Upper lobe of right lung (tissue), 1 donor: Measurements from ENCODE around the gene RTKN2. TPM values are rescaled to one million over a fixed set of nuclear protein-coding genes. Genes with fewer than 3 reads are reported as not detected.

ENCODE experiments used
- ATAC-seq: fragments of 200-7000 bp; cut with Tn5 transposase; one replicate; pipeline ENCODE4 v1.9.1; 2020; ENCODE audit warnings: mild to moderate bottlenecking, moderate library complexity
- DNase-seq: peaks from one replicate; pipeline ENCODE4 v3.0.0-alpha.2; 2020
- H3K27ac ChIP-seq: fragments of 200-600 bp; one replicate; pipeline ENCODE4 v1.8.0; 2022
- H3K27me3 ChIP-seq: fragments of 200-600 bp; one replicate; pipeline ENCODE4 v1.8.0; 2022; ENCODE audit warnings: mild to moderate bottlenecking
- H3K36me3 ChIP-seq: fragments of 200-600 bp; one replicate; pipeline ENCODE4 v1.8.0; 2022
- H3K4me1 ChIP-seq: fragments of 200-600 bp; one replicate; pipeline ENCODE4 v1.8.0; 2022
- H3K4me3 ChIP-seq: fragments of 200-600 bp; one replicate; pipeline ENCODE4 v1.8.0; 2022; ENCODE audit warnings: mild to moderate bottlenecking
- H3K9me3 ChIP-seq: fragments of 200-600 bp; one replicate; pipeline ENCODE4 v1.8.0; 2022
- intact Hi-C: fragments of 100-400 bp; cut with DNase I; formaldehyde crosslinking; loops from one replicate; pipeline ENCODE4 v1.11.0; 2022
- total RNA-seq: library from RNA; stranded (reverse); fragmentation: NEBNext Ultra II Directional; extraction: Animal tissue kit (Norgen Biotek cat#: 25700); gene quantifications from one replicate; pipeline ENCODE4 v1.2.1, GENCODE V29; 2021
- TF ChIP-seq, protein P1 (sequence below): fragments of 200-600 bp; IDR thresholded peaks from one replicate; pipeline ENCODE4 v1.8.0; 2022; ENCODE audit warnings: antibody characterized with exemption
- donor health status: DM: no; HTN: yes; CAD: no; lungs with severe emphysema.

Gene RTKN2
- total RNA-seq, 1 donor from 2014 or later: 93.7 TPM

DNA sequence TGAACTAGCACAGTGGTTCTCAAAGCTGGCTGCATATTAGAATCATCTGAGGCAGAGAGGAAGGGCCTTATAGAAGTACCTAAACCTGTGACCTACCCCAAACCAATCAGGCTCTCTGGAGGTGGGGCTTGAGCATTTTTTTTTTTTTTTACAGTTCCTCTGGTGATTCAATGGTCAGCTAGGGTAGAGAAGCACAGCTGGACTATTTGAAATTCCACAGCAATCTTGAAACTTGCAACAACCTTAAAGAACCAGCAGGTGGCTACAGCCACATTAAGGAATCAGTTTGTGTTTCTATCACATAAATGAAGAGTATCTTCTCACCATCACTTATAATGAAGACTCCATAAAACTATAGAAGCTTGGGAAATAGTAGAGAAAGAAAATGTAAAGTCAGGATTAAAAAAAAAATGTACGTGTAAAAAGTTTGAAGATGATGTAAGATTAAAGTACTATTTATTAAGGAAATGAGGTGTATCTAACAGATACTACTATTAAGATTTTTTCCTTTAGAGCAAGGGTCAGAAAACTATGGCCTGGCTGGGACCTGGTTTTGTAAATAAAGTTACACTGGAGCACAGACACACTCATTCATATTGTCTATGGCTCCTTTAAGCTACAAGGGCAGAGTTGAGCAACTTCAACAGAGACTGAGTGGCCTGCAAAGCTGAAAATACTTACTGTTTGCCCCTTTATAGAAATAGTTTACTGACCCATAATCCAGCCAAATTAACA, 3.8 kb downstream of the RTKN2 start:
- Histone ChIP-seq H3K9me3 (no peaks in the 10 kb centered on the region), H3K4me1 (peaks cover 5% of the 10 kb centered on the region), H3K27me3 (no peaks in the 10 kb centered on the region), H3K4me3 (peak overlapping the region; percentile 20), H3K36me3 (no peaks in the 10 kb centered on the region), H3K27ac (no peak overlapping the region)
- DNase-seq (no peak), ATAC-seq (peak; percentile 74)
- TF ChIP-seq, protein P1, sequence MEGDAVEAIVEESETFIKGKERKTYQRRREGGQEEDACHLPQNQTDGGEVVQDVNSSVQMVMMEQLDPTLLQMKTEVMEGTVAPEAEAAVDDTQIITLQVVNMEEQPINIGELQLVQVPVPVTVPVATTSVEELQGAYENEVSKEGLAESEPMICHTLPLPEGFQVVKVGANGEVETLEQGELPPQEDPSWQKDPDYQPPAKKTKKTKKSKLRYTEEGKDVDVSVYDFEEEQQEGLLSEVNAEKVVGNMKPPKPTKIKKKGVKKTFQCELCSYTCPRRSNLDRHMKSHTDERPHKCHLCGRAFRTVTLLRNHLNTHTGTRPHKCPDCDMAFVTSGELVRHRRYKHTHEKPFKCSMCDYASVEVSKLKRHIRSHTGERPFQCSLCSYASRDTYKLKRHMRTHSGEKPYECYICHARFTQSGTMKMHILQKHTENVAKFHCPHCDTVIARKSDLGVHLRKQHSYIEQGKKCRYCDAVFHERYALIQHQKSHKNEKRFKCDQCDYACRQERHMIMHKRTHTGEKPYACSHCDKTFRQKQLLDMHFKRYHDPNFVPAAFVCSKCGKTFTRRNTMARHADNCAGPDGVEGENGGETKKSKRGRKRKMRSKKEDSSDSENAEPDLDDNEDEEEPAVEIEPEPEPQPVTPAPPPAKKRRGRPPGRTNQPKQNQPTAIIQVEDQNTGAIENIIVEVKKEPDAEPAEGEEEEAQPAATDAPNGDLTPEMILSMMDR: peak; percentile 69
- intact Hi-C loops: no loop called here

GRCh38 chr10:62264126-62264525, 4.5 kb downstream of the RTKN2 start:
- DNase-seq: no peak
- H3K27ac ChIP-seq: no peak overlapping the region
- TF ChIP-seq, protein P1: no peak
- H3K36me3 ChIP-seq: no peaks in the 10 kb centered on the region
- ATAC-seq: no peak
- H3K4me1 ChIP-seq: peaks cover 5% of the 10 kb centered on the region
- no peaks in the 10 kb centered on the region for H3K27me3 ChIP-seq
- intact Hi-C loops: no loop called here
- H3K4me3 ChIP-seq: peak overlapping the region; percentile 8
- no peaks in the 10 kb centered on the region for H3K9me3 ChIP-seq

GRCh38 chr10:62261666-62262065, 7.0 kb downstream of the RTKN2 start:
- H3K36me3 ChIP-seq: no peaks in the 10 kb centered on the region
- no peaks in the 10 kb centered on the region for H3K4me1 ChIP-seq
- H3K27ac ChIP-seq: no peak overlapping the region
- DNase-seq (no peak), ATAC-seq (no peak)
- no peak overlapping the region for H3K4me3 ChIP-seq
- H3K27me3 ChIP-seq: no peaks in the 10 kb centered on the region
- H3K9me3 ChIP-seq: no peaks in the 10 kb centered on the region
- intact Hi-C loops: no loop called here
- TF ChIP-seq, protein P1: no peak

DNA sequence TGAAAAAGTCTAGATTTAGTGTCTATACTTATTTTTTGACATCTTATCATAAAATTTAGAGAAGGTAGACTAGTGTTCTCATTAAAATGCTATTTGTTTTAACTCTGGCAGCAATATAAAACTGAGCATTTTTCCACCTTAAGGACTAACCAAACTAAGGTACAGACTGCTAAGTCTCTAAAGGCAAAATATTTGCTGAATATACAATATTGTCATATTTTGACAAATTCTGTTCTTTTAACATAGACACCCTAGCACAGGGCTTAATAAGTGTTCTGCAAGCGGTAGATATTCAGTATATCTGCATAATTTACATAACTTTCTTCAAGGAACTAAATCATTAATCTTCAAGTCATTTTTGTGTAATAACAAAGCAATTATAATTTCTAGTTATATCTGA, 8.6 kb downstream of the RTKN2 start:
- ATAC-seq: no peak
- no peak overlapping the region for H3K4me3 ChIP-seq
- no peak overlapping the region for H3K27ac ChIP-seq
- intact Hi-C loops: no loop called here
- TF ChIP-seq, protein P1: no peak
- H3K9me3 ChIP-seq: no peaks in the 10 kb centered on the region
- no peak for DNase-seq
- no peaks in the 10 kb centered on the region for H3K4me1 ChIP-seq
- H3K27me3 ChIP-seq: no peaks in the 10 kb centered on the region
- H3K36me3 ChIP-seq: no peaks in the 10 kb centered on the region

GRCh38 chr10:62259456-62259855, 9.2 kb downstream of the RTKN2 start:
- DNase-seq: no peak
- Histone ChIP-seq H3K4me1 (no peaks in the 10 kb centered on the region), H3K27ac (no peak overlapping the region), H3K27me3 (no peaks in the 10 kb centered on the region), H3K4me3 (no peak overlapping the region), H3K9me3 (no peaks in the 10 kb centered on the region), H3K36me3 (no peaks in the 10 kb centered on the region)
- peak; percentile 46 for ATAC-seq
- intact Hi-C loops: no loop called here
- TF ChIP-seq, protein P1: no peak
